WTC11 (cell line): ENCODE data around the gene HTRA2.

Source experiments
- ATF3 ChIP-seq: sonication (generic); formaldehyde crosslinking; conservative IDR thresholded peaks from 2 replicates; pipeline ENCODE4 v1.8.1; 2022; ENCODE audit warnings: mild to moderate bottlenecking, missing genetic modification reagents
- CREB1 ChIP-seq: sonication (generic); formaldehyde crosslinking; IDR thresholded peaks from 2 replicates; pipeline ENCODE4 v1.8.0; 2023; ENCODE audit warnings: mild to moderate bottlenecking, missing genetic modification reagents
- ESRRA ChIP-seq: sonication (generic); formaldehyde crosslinking; IDR thresholded peaks from 2 replicates; pipeline ENCODE4 v1.8.1; 2022; ENCODE audit warnings: mild to moderate bottlenecking, missing genetic modification reagents, borderline replicate concordance
- FOXJ3 ChIP-seq: sonication (generic); formaldehyde crosslinking; IDR thresholded peaks from 2 replicates; pipeline ENCODE4 v1.9.0; 2021; ENCODE audit warnings: missing genetic modification reagents, mild to moderate bottlenecking, borderline replicate concordance
- GTF2I ChIP-seq: fragments of 250-450 bp; sonication (Bioruptor Pico); conservative IDR thresholded peaks from 2 replicates; pipeline ENCODE4 v1.4.0; 2021; ENCODE audit warnings: mild to moderate bottlenecking
- ZNF423 ChIP-seq: fragments of 250-450 bp; sonication (Bioruptor Pico); IDR thresholded peaks from 2 replicates; pipeline ENCODE4 v2.1.2; 2022; ENCODE audit warnings: mild to moderate bottlenecking, moderate library complexity
- TF ChIP-seq, protein P1 (sequence below): fragments of 200-600 bp; IDR thresholded peaks from 2 replicates; pipeline ENCODE4 v1.8.0; 2022; ENCODE audit warnings: antibody characterized with exemption

GRCh38 chr2:74495440-74495839 lies 34.3 kb upstream of the HTRA2 start:
- TF ChIP-seq, protein P1, sequence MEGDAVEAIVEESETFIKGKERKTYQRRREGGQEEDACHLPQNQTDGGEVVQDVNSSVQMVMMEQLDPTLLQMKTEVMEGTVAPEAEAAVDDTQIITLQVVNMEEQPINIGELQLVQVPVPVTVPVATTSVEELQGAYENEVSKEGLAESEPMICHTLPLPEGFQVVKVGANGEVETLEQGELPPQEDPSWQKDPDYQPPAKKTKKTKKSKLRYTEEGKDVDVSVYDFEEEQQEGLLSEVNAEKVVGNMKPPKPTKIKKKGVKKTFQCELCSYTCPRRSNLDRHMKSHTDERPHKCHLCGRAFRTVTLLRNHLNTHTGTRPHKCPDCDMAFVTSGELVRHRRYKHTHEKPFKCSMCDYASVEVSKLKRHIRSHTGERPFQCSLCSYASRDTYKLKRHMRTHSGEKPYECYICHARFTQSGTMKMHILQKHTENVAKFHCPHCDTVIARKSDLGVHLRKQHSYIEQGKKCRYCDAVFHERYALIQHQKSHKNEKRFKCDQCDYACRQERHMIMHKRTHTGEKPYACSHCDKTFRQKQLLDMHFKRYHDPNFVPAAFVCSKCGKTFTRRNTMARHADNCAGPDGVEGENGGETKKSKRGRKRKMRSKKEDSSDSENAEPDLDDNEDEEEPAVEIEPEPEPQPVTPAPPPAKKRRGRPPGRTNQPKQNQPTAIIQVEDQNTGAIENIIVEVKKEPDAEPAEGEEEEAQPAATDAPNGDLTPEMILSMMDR = no peak
- TF ChIP-seq ESRRA (CRISPR knock-in tag) (no peak), CREB1 (CRISPR knock-in tag) (no peak), ATF3 (CRISPR knock-in tag) (no peak), FOXJ3 (no peak), GTF2I (no peak), ZNF423 (CRISPR knock-in tag) (no peak)
